ENCODE measurements around the gene PARD3B. TPM values are rescaled to one million over a fixed set of nuclear protein-coding genes. Genes with fewer than 3 reads are reported as not detected.

PARD3B gene
- total RNA-seq, 4 donors from 2014 or later, result 32.8 to 69.6 (median 47.3) TPM

GRCh38 chr2:204881655-204882054 lies 336.4 kb downstream of the PARD3B start:
- TF ChIP-seq CTCF (IDR thresholded peaks at IDR 0.05; ENCODE audit: low read depth), result no peak

GRCh38 chr2:204885747-204886146 lies 340.5 kb downstream of the PARD3B start:
- no peak for TF ChIP-seq CTCF (IDR thresholded peaks at IDR 0.05; ENCODE audit: low read depth)

GRCh38 chr2:204886713-204887112 lies 341.4 kb downstream of the PARD3B start:
- TF ChIP-seq CTCF (IDR thresholded peaks at IDR 0.05; ENCODE audit: low read depth), result no peak

GRCh38 chr2:204888222-204888621 lies 342.9 kb downstream of the PARD3B start:
- no peak for TF ChIP-seq CTCF (IDR thresholded peaks at IDR 0.05; ENCODE audit: low read depth)

- TF ChIP-seq CTCF (IDR thresholded peaks at IDR 0.05; ENCODE audit: low read depth), result no peak
Measured at GRCh38 chr2:204890680-204891079, 345.4 kb downstream of the PARD3B start.

- no peak for TF ChIP-seq CTCF (IDR thresholded peaks at IDR 0.05; ENCODE audit: low read depth)
Measured at GRCh38 chr2:204891739-204892138, 346.5 kb downstream of the PARD3B start.

GRCh38 chr2:204892506-204893255 lies 347.4 kb downstream of the PARD3B start:
- TF ChIP-seq CTCF (IDR thresholded peaks at IDR 0.05; ENCODE audit: low read depth), result no peak

Measured in subcutaneous adipose tissue (tissue), 4 donors.